HCT116 (cell line): ENCODE measurements around the gene ARL6IP4. TPM values are rescaled to one million over a fixed set of nuclear protein-coding genes. Genes with fewer than 3 reads are reported as not detected.

Experiments used
- ATAC-seq: fragments of 200-7000 bp; cut with Tn5 transposase; 2 replicates; pipeline ENCODE4 v1.9.1; 2020; ENCODE audit warnings: mild to moderate bottlenecking, moderate library complexity
- BruUV-seq: library from RNA; stranded (reverse); fragments of 400-500 nt; replicated peaks from 2 replicates; lab custom pipeline; 2021; lab: Mats Ljungman, UMichigan
- CTCF ChIA-PET: fragments of 300-600 bp; sonication (Branson Sonifier 250); formaldehyde crosslinking; loops from one replicate; lab custom pipeline; 2021; ENCODE audit warnings: antibody characterized with exemption; lab: Charles Lee
- POLR2A ChIA-PET: fragments of 300-600, 350-600 bp; sonication (Branson Sonifier 250); formaldehyde crosslinking; loops from one replicate; lab custom pipeline; 2021; ENCODE audit warnings: antibody characterized with exemption; lab: Charles Lee
- RAD21 ChIA-PET, 2 experiments: fragments of 300-600 bp; sonication (Branson Sonifier 250); formaldehyde crosslinking; loops; one replicate each; lab custom pipeline; 2023; ENCODE audit warnings: low total read pairs in 2 of 2; ENCODE audit not compliant: uncharacterized antibody in 2 of 2, unreplicated experiment in 2 of 2, low non-redundant PET in 1 of 2; lab: Charles Lee
- DNase-seq: peaks from one replicate; pipeline ENCODE4 v3.0.0-alpha.2; 2010; ENCODE audit warnings: low read depth, low spot score
- H2AFZ ChIP-seq: fragments of 200-600 bp; shearing (Covaris generic), sonication (generic); 2 replicates; pipeline ENCODE4 v1.6.1; 2017; ENCODE audit warnings: low read depth, mixed run types, mixed read lengths, antibody characterized with exemption, low read length; ENCODE audit not compliant: poor library complexity, severe bottlenecking
- H3K27ac ChIP-seq: 2 replicates; pipeline ENCODE4 v1.5.1; 2012; ENCODE audit warnings: low read depth, low read length
- H3K27me3 ChIP-seq: fragments of 200-600 bp; sonication (generic); 2 replicates; pipeline ENCODE4 v1.6.1; 2016; ENCODE audit warnings: mixed run types, low read length, mixed read lengths; ENCODE audit not compliant: insufficient read depth
- H3K36me3 ChIP-seq, 2 experiments: fragments of 200-500 bp in 1 of 2; fragments of 200-600 bp in 1 of 2; sonication (Bioruptor generic) in 1 of 2; sonication (generic) in 1 of 2; 2 replicates each; pipeline versions ENCODE4 v1.5.1 to v1.6.1; 2014 to 2016; ENCODE audit warnings: low read length in 2 of 2, inconsistent platforms in 1 of 2, mixed read lengths in 1 of 2, mixed run types in 1 of 2; ENCODE audit not compliant: insufficient read depth in 2 of 2, control insufficient read depth in 1 of 2
- H3K4me1 ChIP-seq, 2 experiments: fragments of 200-600 bp in 1 of 2; sonication (generic) in 1 of 2; 2 replicates each; pipeline versions ENCODE4 v1.5.1 to v1.6.1; 2012 to 2017; ENCODE audit warnings: low read length in 2 of 2, inconsistent platforms in 1 of 2, mild to moderate bottlenecking in 1 of 2, mixed read lengths in 1 of 2, mixed run types in 1 of 2, moderate library complexity in 1 of 2; ENCODE audit not compliant: insufficient read depth in 2 of 2, control insufficient read depth in 1 of 2
- H3K4me2 ChIP-seq: fragments of 200-600 bp; sonication (generic); 2 replicates; pipeline ENCODE4 v1.6.1; 2017; ENCODE audit warnings: mixed run types, low read length, mixed read lengths
- H3K4me3 ChIP-seq, 2 experiments: fragments of 200-600 bp in 1 of 2; sonication (generic) in 1 of 2; replicated peaks in 1 of 2; 2 replicates each; pipeline ENCODE4 v1.5.1; 2011 to 2016; ENCODE audit warnings: low read length in 2 of 2, control low read depth in 1 of 2, low read depth in 1 of 2, mild to moderate bottlenecking in 1 of 2, mixed read lengths in 1 of 2, mixed run types in 1 of 2
- H3K79me2 ChIP-seq: fragments of 200-600 bp; sonication (generic); 2 replicates; pipeline ENCODE4 v1.6.1; 2017; ENCODE audit warnings: mild to moderate bottlenecking, mixed run types, low read length, moderate library complexity, mixed read lengths; ENCODE audit not compliant: insufficient read depth
- H3K9ac ChIP-seq: fragments of 200-600 bp; sonication (generic); 2 replicates; pipeline ENCODE4 v1.6.1; 2016; ENCODE audit warnings: low read length, mixed read lengths
- H3K9me2 ChIP-seq: fragments of 200-600 bp; sonication (generic), shearing (Covaris generic); 2 replicates; pipeline ENCODE4 v1.6.1; 2017; ENCODE audit warnings: mixed run types, mild to moderate bottlenecking, moderate library complexity; ENCODE audit not compliant: insufficient read depth
- H3K9me3 ChIP-seq, 2 experiments: fragments of 200-500 bp in 1 of 2; fragments of 200-600 bp in 1 of 2; sonication (Bioruptor generic) in 1 of 2; sonication (generic) in 1 of 2; 2 replicates each; pipeline ENCODE4 v1.6.1; 2014 to 2017; ENCODE audit warnings: low read length in 2 of 2, mixed read lengths in 2 of 2, inconsistent platforms in 1 of 2, low read depth in 1 of 2, mild to moderate bottlenecking in 1 of 2, mixed run types in 1 of 2, moderate library complexity in 1 of 2; ENCODE audit not compliant: control insufficient read depth in 1 of 2, insufficient read depth in 1 of 2
- H4K20me1 ChIP-seq: fragments of 200-600 bp; sonication (generic), shearing (Covaris generic); 2 replicates; pipeline ENCODE4 v1.6.1; 2017; ENCODE audit warnings: mixed run types, mild to moderate bottlenecking, moderate library complexity; ENCODE audit not compliant: insufficient read depth
- ATF3 ChIP-seq: IDR thresholded peaks from 2 replicates; pipeline ENCODE4 v1.6.1; 2012
- CBX3 ChIP-seq: IDR thresholded peaks from 2 replicates; pipeline ENCODE4 v1.6.1; 2012; ENCODE audit warnings: low read depth
- CEBPB ChIP-seq: IDR thresholded peaks from 2 replicates; pipeline ENCODE4 v1.6.1; 2012; ENCODE audit warnings: low read depth
- CTCF ChIP-seq, 3 experiments: fragments of 200-600 bp in 1 of 3; sonication (generic) in 1 of 3; IDR thresholded peaks in 2 of 3; conservative IDR thresholded peaks in 1 of 3; 2 replicates each; pipeline ENCODE4 v1.5.1; 2012 to 2017; ENCODE audit warnings: low read depth in 2 of 3, low read length in 2 of 3, antibody characterized with exemption in 1 of 3, borderline replicate concordance in 1 of 3, control low read depth in 1 of 3, mild to moderate bottlenecking in 1 of 3, mixed read lengths in 1 of 3, mixed run types in 1 of 3, moderate library complexity in 1 of 3; ENCODE audit not compliant: insufficient read depth in 1 of 3
- EGR1 ChIP-seq: IDR thresholded peaks from 2 replicates; pipeline ENCODE4 v1.6.1; 2012; ENCODE audit warnings: low read depth
- EZH2phosphoT487 ChIP-seq: fragments of 200-600 bp; IDR thresholded peaks from 2 replicates; pipeline ENCODE4 v1.6.1; 2018; ENCODE audit warnings: antibody characterized with exemption, borderline replicate concordance
- JUND ChIP-seq: IDR thresholded peaks from 2 replicates; pipeline ENCODE4 v1.6.1; 2012
- MAX ChIP-seq: IDR thresholded peaks from 2 replicates; pipeline ENCODE4 v1.6.1; 2012
- POLR2A ChIP-seq: IDR thresholded peaks from 2 replicates; pipeline ENCODE4 v1.7.0; 2011; ENCODE audit warnings: borderline replicate concordance; ENCODE audit not compliant: insufficient read depth, insufficient read length; ENCODE audit errors: extremely low read depth
- POLR2AphosphoS5 ChIP-seq: IDR thresholded peaks from 2 replicates; pipeline ENCODE4 v1.6.1; 2011; ENCODE audit warnings: mild to moderate bottlenecking, low read depth, low read length, moderate library complexity
- RAD21 ChIP-seq: IDR thresholded peaks from 2 replicates; pipeline ENCODE4 v1.6.1; 2012; ENCODE audit warnings: low read depth, mild to moderate bottlenecking
- REST ChIP-seq: IDR thresholded peaks from 2 replicates; pipeline ENCODE4 v1.6.1; 2012; ENCODE audit warnings: low read depth
- SP1 ChIP-seq: IDR thresholded peaks from 2 replicates; pipeline ENCODE4 v1.6.1; 2012; ENCODE audit warnings: low read depth
- TCF7L2 ChIP-seq: IDR thresholded peaks from 2 replicates; pipeline ENCODE4 v1.7.0; 2011; ENCODE audit warnings: borderline replicate concordance, inconsistent platforms; ENCODE audit not compliant: insufficient read depth, insufficient read length; ENCODE audit errors: extremely low read depth
- YY1 ChIP-seq: IDR thresholded peaks from 2 replicates; pipeline ENCODE4 v1.6.1; 2011; ENCODE audit warnings: low read length, low read depth, moderate library complexity, mild to moderate bottlenecking; ENCODE audit not compliant: insufficient replicate concordance; ENCODE audit errors: extremely low read depth
- ZFX ChIP-seq: fragments of 450-650 bp; IDR thresholded peaks from 2 replicates; pipeline ENCODE4 v1.6.1; 2017
- ZNF274 ChIP-seq: fragments of 200-500 bp; sonication (Bioruptor generic); IDR thresholded peaks from 2 replicates; pipeline ENCODE4 v1.6.1; 2014; ENCODE audit warnings: mild to moderate bottlenecking, low read depth, low read length, inconsistent platforms
- intact Hi-C: fragments of 100-400 bp; cut with micrococcal nuclease; formaldehyde crosslinking; loops from 2 replicates; pipeline ENCODE4 v1.10.0; 2022
- total RNA-seq: library from RNA; stranded (reverse); gene quantifications from one replicate; pipeline ENCODE4 v1.2.1, GENCODE V29; 2021; ENCODE audit not compliant: unreplicated experiment

ARL6IP4 gene
- total RNA-seq, 1 experiment from 2014 or later: 128 TPM

GRCh38 chr12:122996188-122996601 lies 15.7 kb downstream of the ARL6IP4 start (continued):
- TF ChIP-seq MAX (no peak), CBX3 (no peak), REST (no peak), EZH2phosphoT487 (no peak), JUND (no peak), RAD21 (no peak)

- no peak overlapping the region for H3K27ac ChIP-seq
- no peak overlapping the region for H3K4me2 ChIP-seq
- ATAC-seq (no peak), DNase-seq (no peak)
- no peaks in the 10 kb centered on the region for H3K4me1 ChIP-seq
- TF ChIP-seq YY1 (no peak), EGR1 (no peak), POLR2AphosphoS5 (no peak), EZH2phosphoT487 (no peak), TCF7L2 (no peak), ZNF274 (no peak), CTCF (IDR thresholded peaks at IDR 0.05 in 2 of 3, conservative IDR thresholded peaks at IDR 0.05 in 1 of 3; ENCODE audit: borderline replicate concordance in 1 of 3, insufficient read depth in 1 of 3, low read depth in 2 of 3, low read length in 2 of 3) (no peak), SP1 (no peak), ATF3 (no peak), CEBPB (no peak), ZFX (no peak), POLR2A (no peak)
- BruUV-seq: no TSS peak
- ChIA-PET RAD21 (no interaction called here), CTCF (no interaction called here), POLR2A (no interaction called here)
- H4K20me1 ChIP-seq: no peaks in the 10 kb centered on the region
- no peaks in the 10 kb centered on the region for H3K9me2 ChIP-seq
- H3K36me3 ChIP-seq: no peaks in the 10 kb centered on the region
- no peak overlapping the region for H3K9ac ChIP-seq
- H2AFZ ChIP-seq: no peak overlapping the region
- no peaks in the 10 kb centered on the region for H3K9me3 ChIP-seq
- intact Hi-C loops: no loop called here
- no peaks in the 10 kb centered on the region for H3K27me3 ChIP-seq
- H3K79me2 ChIP-seq: no peaks in the 10 kb centered on the region
- H3K4me3 ChIP-seq: no peak overlapping the region
Measured at GRCh38 chr12:122996621-122997342, 16.3 kb downstream of the ARL6IP4 start.
